Hepatocyte (in vitro differentiated cells): ENCODE data around the gene ST14. TPM values are rescaled to one million over a fixed set of nuclear protein-coding genes. Genes with fewer than 3 reads are reported as not detected.

Experiments
- DNase-seq: peaks from one replicate; pipeline ENCODE4 v3.0.0-alpha.2; 2016; ENCODE audit warnings: low spot score
- H2AFZ ChIP-seq: fragments of 200-600 bp; sonication (generic); 2 replicates; pipeline ENCODE4 v1.6.0; 2016; ENCODE audit warnings: antibody characterized with exemption, mild to moderate bottlenecking
- H3K27ac ChIP-seq: fragments of 200-600 bp; sonication (generic); 2 replicates; pipeline ENCODE4 v1.5.1; 2016; ENCODE audit warnings: mild to moderate bottlenecking
- H3K27me3 ChIP-seq: fragments of 200-600 bp; sonication (generic); 2 replicates; pipeline ENCODE4 v1.6.1; 2016
- H3K36me3 ChIP-seq: fragments of 200-600 bp; sonication (generic); replicated peaks from 2 replicates; pipeline ENCODE4 v1.5.1; 2016; ENCODE audit warnings: low read depth; ENCODE audit not compliant: insufficient read depth
- H3K4me1 ChIP-seq: fragments of 200-600 bp; sonication (generic); 2 replicates; pipeline ENCODE4 v1.5.1; 2016; ENCODE audit warnings: mild to moderate bottlenecking, moderate library complexity; ENCODE audit not compliant: insufficient read depth
- H3K4me2 ChIP-seq: fragments of 200-600 bp; sonication (generic); 2 replicates; pipeline ENCODE4 v1.6.0; 2016
- H3K4me3 ChIP-seq: fragments of 200-600 bp; sonication (generic); 2 replicates; pipeline ENCODE4 v1.5.1; 2016; ENCODE audit warnings: mild to moderate bottlenecking
- H3K79me2 ChIP-seq: fragments of 200-600 bp; sonication (generic); 2 replicates; pipeline ENCODE4 v1.6.0; 2017; ENCODE audit warnings: mild to moderate bottlenecking
- H3K9me2 ChIP-seq: fragments of 200-600 bp; sonication (generic); replicated peaks from 2 replicates; pipeline ENCODE4 v1.6.0; 2017; ENCODE audit warnings: mild to moderate bottlenecking; ENCODE audit not compliant: insufficient read depth
- H3K9me3 ChIP-seq: fragments of 200-600 bp; sonication (generic); 2 replicates; pipeline ENCODE4 v1.5.1; 2016; ENCODE audit warnings: low read depth, mild to moderate bottlenecking
- H4K20me1 ChIP-seq: fragments of 200-600 bp; sonication (generic); 2 replicates; pipeline ENCODE4 v1.6.0; 2016; ENCODE audit warnings: mild to moderate bottlenecking; ENCODE audit not compliant: insufficient read depth, poor library complexity, severe bottlenecking
- EZH2 ChIP-seq: fragments of 200-600 bp; sonication (generic); IDR thresholded peaks from 2 replicates; pipeline ENCODE4 v1.6.1; 2016; ENCODE audit warnings: antibody characterized with exemption, mild to moderate bottlenecking, borderline replicate concordance
- EZH2phosphoT487 ChIP-seq: fragments of 200-600 bp; sonication (generic); IDR thresholded peaks from one replicate; pipeline ENCODE4 v1.6.1; 2018; ENCODE audit warnings: antibody characterized with exemption, mild to moderate bottlenecking, low read depth, moderate library complexity; ENCODE audit not compliant: unreplicated experiment, severe bottlenecking
- WGBS: methylation state at CpG from one replicate; pipeline ENCODE4 v1.1.6; 2016; ENCODE audit warnings: low lambda C conversion rate; ENCODE audit errors: missing lambda C conversion rate; 5-methylcytosine and 5-hydroxymethylcytosine counted together
- polyA plus RNA-seq: library from polyadenylated mRNA; unstranded; fragments of >200 nt; fragmentation: Nextera tagmentation; extraction: Ambion mirVana; gene quantifications from 2 replicates; pipeline ENCODE4 v1.2.1, GENCODE V29; 2016
- total RNA-seq: library from RNA; depleted of rRNA; stranded (reverse); fragments of >200 nt; gene quantifications from 2 replicates; pipeline ENCODE4 v1.2.3, GENCODE V29; 2014
- TF ChIP-seq, protein P1 (sequence below): fragments of 200-600 bp; sonication (generic); IDR thresholded peaks from 2 replicates; pipeline ENCODE4 v1.5.1; 2016; ENCODE audit warnings: antibody characterized with exemption, mild to moderate bottlenecking; ENCODE audit not compliant: poor library complexity

The ST14 gene
- total and polyA plus RNA-seq, 2 experiments from 2014 or later: 85.2 to 93.3 TPM

DNA sequence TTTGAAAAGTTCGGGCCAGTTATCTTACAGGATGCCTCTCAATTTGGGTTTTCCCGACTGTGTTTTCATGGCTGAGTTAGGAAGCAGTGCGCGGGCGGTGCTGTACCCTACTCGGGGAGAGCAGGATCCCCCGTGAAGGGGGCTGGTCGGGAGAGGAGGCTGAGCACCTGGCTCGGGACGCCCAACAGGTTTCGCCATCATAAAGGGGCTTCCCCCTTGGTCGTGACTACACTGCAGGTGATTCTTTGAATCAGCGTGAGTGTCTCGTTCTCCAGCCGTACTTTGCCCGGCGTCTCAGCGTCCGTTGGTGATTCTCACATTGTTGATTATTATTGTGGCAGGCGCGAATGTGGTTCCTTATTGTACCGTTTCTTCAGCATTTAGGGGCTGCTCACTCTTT is 46.6 kb downstream of the ST14 start:
- Histone ChIP-seq H3K27ac (no peak overlapping the region), H2AFZ (no peak overlapping the region), H3K79me2 (no peaks in the 10 kb centered on the region), H3K4me1 (no peaks in the 10 kb centered on the region), H3K27me3 (no peaks in the 10 kb centered on the region), H3K36me3 (no peaks in the 10 kb centered on the region), H4K20me1 (no peaks in the 10 kb centered on the region), H3K9me3 (no peaks in the 10 kb centered on the region), H3K4me3 (no peak overlapping the region), H3K9me2 (no peaks in the 10 kb centered on the region), H3K4me2 (no peak overlapping the region)
- 93% methylated on average over 22 of the region's 22 CpGs for WGBS
- TF ChIP-seq, protein P1, sequence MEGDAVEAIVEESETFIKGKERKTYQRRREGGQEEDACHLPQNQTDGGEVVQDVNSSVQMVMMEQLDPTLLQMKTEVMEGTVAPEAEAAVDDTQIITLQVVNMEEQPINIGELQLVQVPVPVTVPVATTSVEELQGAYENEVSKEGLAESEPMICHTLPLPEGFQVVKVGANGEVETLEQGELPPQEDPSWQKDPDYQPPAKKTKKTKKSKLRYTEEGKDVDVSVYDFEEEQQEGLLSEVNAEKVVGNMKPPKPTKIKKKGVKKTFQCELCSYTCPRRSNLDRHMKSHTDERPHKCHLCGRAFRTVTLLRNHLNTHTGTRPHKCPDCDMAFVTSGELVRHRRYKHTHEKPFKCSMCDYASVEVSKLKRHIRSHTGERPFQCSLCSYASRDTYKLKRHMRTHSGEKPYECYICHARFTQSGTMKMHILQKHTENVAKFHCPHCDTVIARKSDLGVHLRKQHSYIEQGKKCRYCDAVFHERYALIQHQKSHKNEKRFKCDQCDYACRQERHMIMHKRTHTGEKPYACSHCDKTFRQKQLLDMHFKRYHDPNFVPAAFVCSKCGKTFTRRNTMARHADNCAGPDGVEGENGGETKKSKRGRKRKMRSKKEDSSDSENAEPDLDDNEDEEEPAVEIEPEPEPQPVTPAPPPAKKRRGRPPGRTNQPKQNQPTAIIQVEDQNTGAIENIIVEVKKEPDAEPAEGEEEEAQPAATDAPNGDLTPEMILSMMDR: no peak
- TF ChIP-seq EZH2: no peak
- TF ChIP-seq EZH2phosphoT487: no peak
- DNase-seq: no peak

GRCh38 chr11:130208241-130209127 is 48.9 kb downstream of the ST14 start:
- peaks cover 3% of the 10 kb centered on the region for H3K4me1 ChIP-seq
- H2AFZ ChIP-seq: no peak overlapping the region
- 96% methylated on average over 45 of the region's 45 CpGs for WGBS
- H3K9me3 ChIP-seq: no peaks in the 10 kb centered on the region
- H3K36me3 ChIP-seq: no peaks in the 10 kb centered on the region
- no peak overlapping the region for H3K4me2 ChIP-seq
- no peaks in the 10 kb centered on the region for H4K20me1 ChIP-seq
- TF ChIP-seq, protein P1: no peak
- TF ChIP-seq EZH2 (no peak), EZH2phosphoT487 (no peak)
- H3K79me2 ChIP-seq: no peaks in the 10 kb centered on the region
- no peak for DNase-seq
- no peak overlapping the region for H3K4me3 ChIP-seq
- H3K27me3 ChIP-seq: no peaks in the 10 kb centered on the region
- H3K9me2 ChIP-seq: no peaks in the 10 kb centered on the region
- H3K27ac ChIP-seq: no peak overlapping the region

GRCh38 chr11:130209128-130209932 is 49.7 kb downstream of the ST14 start:
- Histone ChIP-seq H3K9me2 (no peaks in the 10 kb centered on the region), H3K36me3 (no peaks in the 10 kb centered on the region), H3K79me2 (no peaks in the 10 kb centered on the region), H3K4me2 (no peak overlapping the region), H3K27me3 (no peaks in the 10 kb centered on the region), H3K4me1 (peaks cover 3% of the 10 kb centered on the region), H4K20me1 (no peaks in the 10 kb centered on the region), H3K9me3 (no peaks in the 10 kb centered on the region), H2AFZ (no peak overlapping the region), H3K4me3 (no peak overlapping the region), H3K27ac (no peak overlapping the region)
- TF ChIP-seq EZH2phosphoT487 (no peak), EZH2 (no peak)
- TF ChIP-seq, protein P1: no peak
- 96% methylated on average over 52 of the region's 53 CpGs for WGBS
- no peak for DNase-seq
